Osteoblast (primary cell): ENCODE measurements around the gene MORC4. TPM values are rescaled to one million over a fixed set of nuclear protein-coding genes. Genes with fewer than 3 reads are reported as not detected.
A peak's percentile ranks its signal among the peaks of the same experiment; 100 is the strongest.

Source experiments
- DNase-seq: peaks from one replicate; pipeline ENCODE4 v3.0.0; 2011; ENCODE audit warnings: low spot score, mixed read lengths; ENCODE audit not compliant: insufficient read length; ENCODE audit errors: missing footprints
- H2AFZ ChIP-seq: 2 replicates; pipeline ENCODE4 v1.6.0; 2011; ENCODE audit warnings: mild to moderate bottlenecking, low read length
- H3K27ac ChIP-seq: 2 replicates; pipeline ENCODE4 v1.5.1; 2011; ENCODE audit warnings: mild to moderate bottlenecking, low read depth, low read length, moderate library complexity
- H3K27me3 ChIP-seq: 2 replicates; pipeline ENCODE4 v1.6.0; 2012; ENCODE audit warnings: mild to moderate bottlenecking, control low read depth, inconsistent platforms, low read length, moderate library complexity; ENCODE audit not compliant: insufficient read depth
- H3K36me3 ChIP-seq: 2 replicates; pipeline ENCODE4 v1.5.1; 2011; ENCODE audit warnings: mild to moderate bottlenecking, low read length, control low read depth, moderate library complexity; ENCODE audit not compliant: insufficient read depth
- H3K4me1 ChIP-seq: 2 replicates; pipeline ENCODE4 v1.5.1; 2011; ENCODE audit warnings: mild to moderate bottlenecking, low read length, control low read depth, moderate library complexity; ENCODE audit not compliant: insufficient read depth
- H3K4me2 ChIP-seq: 2 replicates; pipeline ENCODE4 v1.6.0; 2011; ENCODE audit warnings: mild to moderate bottlenecking, low read length; ENCODE audit not compliant: insufficient read depth
- H3K4me3 ChIP-seq: fragments of 200-600 bp; sonication (generic); 3 replicates; pipeline ENCODE4 v1.5.1; 2012; ENCODE audit warnings: mild to moderate bottlenecking, low read length, inconsistent platforms; ENCODE audit not compliant: insufficient read depth
- H3K79me2 ChIP-seq: 2 replicates; pipeline ENCODE4 v1.6.0; 2012; ENCODE audit warnings: mild to moderate bottlenecking, low read length, control low read depth, inconsistent platforms; ENCODE audit not compliant: insufficient read depth
- H3K9me3 ChIP-seq: 2 replicates; pipeline ENCODE4 v1.5.1; 2011; ENCODE audit warnings: low read depth, low read length, control low read depth
- H4K20me1 ChIP-seq: 2 replicates; pipeline ENCODE4 v1.6.0; 2012; ENCODE audit warnings: mild to moderate bottlenecking, low read length, control low read depth; ENCODE audit not compliant: insufficient read depth
- total RNA-seq: library from RNA; depleted of rRNA; stranded (reverse); fragments of >200 nt; gene quantifications from 2 replicates; pipeline ENCODE4 v1.2.3, GENCODE V29; 2012
- TF ChIP-seq, protein P1 (sequence below): IDR thresholded peaks from 2 replicates; pipeline ENCODE4 v1.5.1; 2011; ENCODE audit warnings: mild to moderate bottlenecking, low read depth, low read length, moderate library complexity; ENCODE audit errors: extremely low read depth

MORC4 gene
- total RNA-seq, 1 donor, result 39.8 TPM

GRCh38 chrX:106894392-106894909, 105.6 kb downstream of the MORC4 start:
- Histone ChIP-seq H3K27ac (peak overlapping the region; percentile 56), H3K9me3 (no peaks in the 10 kb centered on the region), H2AFZ (peak overlapping the region; percentile 63), H3K27me3 (peaks cover 11% of the 10 kb centered on the region), H3K4me3 (no peak overlapping the region), H3K79me2 (no peaks in the 10 kb centered on the region), H4K20me1 (no peaks in the 10 kb centered on the region), H3K36me3 (no peaks in the 10 kb centered on the region), H3K4me2 (peak overlapping the region; percentile 38), H3K4me1 (peaks cover 33% of the 10 kb centered on the region)
- TF ChIP-seq, protein P1, sequence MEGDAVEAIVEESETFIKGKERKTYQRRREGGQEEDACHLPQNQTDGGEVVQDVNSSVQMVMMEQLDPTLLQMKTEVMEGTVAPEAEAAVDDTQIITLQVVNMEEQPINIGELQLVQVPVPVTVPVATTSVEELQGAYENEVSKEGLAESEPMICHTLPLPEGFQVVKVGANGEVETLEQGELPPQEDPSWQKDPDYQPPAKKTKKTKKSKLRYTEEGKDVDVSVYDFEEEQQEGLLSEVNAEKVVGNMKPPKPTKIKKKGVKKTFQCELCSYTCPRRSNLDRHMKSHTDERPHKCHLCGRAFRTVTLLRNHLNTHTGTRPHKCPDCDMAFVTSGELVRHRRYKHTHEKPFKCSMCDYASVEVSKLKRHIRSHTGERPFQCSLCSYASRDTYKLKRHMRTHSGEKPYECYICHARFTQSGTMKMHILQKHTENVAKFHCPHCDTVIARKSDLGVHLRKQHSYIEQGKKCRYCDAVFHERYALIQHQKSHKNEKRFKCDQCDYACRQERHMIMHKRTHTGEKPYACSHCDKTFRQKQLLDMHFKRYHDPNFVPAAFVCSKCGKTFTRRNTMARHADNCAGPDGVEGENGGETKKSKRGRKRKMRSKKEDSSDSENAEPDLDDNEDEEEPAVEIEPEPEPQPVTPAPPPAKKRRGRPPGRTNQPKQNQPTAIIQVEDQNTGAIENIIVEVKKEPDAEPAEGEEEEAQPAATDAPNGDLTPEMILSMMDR, result peak; percentile 94
- DNase-seq, result peak; percentile 72

DNA sequence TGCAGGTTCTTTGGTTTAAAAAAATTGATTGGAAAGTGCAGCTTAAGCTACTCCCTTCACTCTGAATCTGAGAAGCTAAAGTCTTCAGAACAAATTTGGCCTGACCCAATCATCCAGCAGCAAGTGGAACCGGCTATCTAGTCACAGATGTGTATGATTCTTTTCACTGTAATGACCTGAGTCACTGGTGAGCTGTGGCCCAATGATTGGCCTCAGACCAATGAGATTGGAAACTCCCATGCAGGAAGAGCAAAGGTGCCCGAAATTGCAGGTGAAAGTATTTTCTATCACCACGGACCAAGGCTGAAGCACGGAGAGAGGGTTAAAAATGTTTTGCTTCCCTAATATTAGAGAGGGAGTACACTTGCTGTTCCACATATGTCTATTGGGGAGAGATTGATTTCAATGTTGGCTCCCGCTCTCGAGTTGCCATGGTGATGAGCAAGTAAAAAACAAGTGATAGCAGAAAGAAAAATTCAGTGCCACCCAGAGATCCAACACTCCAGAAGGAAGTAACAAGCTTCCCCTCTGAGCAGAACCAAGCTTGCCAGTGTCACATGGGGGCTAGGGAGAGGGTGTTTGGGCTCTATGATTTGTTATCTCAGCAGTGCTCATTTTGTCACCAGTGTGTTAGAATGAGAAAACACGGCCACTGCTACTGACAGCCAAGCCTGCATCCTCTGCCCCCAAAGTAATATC, 108.1 kb downstream of the MORC4 start:
- Histone ChIP-seq H3K27ac (no peak overlapping the region), H3K36me3 (no peaks in the 10 kb centered on the region), H3K79me2 (no peaks in the 10 kb centered on the region), H3K9me3 (no peaks in the 10 kb centered on the region), H2AFZ (no peak overlapping the region), H3K27me3 (peaks cover 11% of the 10 kb centered on the region), H4K20me1 (no peaks in the 10 kb centered on the region), H3K4me1 (peaks cover 18% of the 10 kb centered on the region), H3K4me3 (no peak overlapping the region), H3K4me2 (no peak overlapping the region)
- TF ChIP-seq, protein P1, result no peak
- DNase-seq, result no peak

Other genes starting within 250 kb of the MORC4 start
- gene TBC1D8B, start 197.5 kb downstream of the MORC4 start, total RNA-seq, result 12.3 and 14.7 TPM in 2 replicates
- gene RIPPLY1, start 96.9 kb downstream of the MORC4 start, total RNA-seq, result not detected in 2 replicates
- not detected in 2 replicates for gene CLDN2, start 79.8 kb downstream of the MORC4 start, total RNA-seq
- 13.8 and 15.3 TPM in 2 replicates for gene RBM41, start 118.6 kb upstream of the MORC4 start, total RNA-seq
- gene NUP62CL, start 206.2 kb upstream of the MORC4 start, total RNA-seq, result not detected in 2 replicates
- not detected in 2 replicates for gene DNAAF6, start 206.4 kb upstream of the MORC4 start, total RNA-seq